Testis (tissue), 3 donors: ENCODE measurements around the gene ABCB11. TPM values are rescaled to one million over a fixed set of nuclear protein-coding genes. Genes with fewer than 3 reads are reported as not detected.
"Not testable (repeated sequence)": the region's sequence is repeated elsewhere in the genome, so short reads cannot be mapped to it uniquely, and the experiment has no call there.

Experiments used
- DNase-seq: peaks from one replicate; pipeline ENCODE4 v3.0.0-alpha.2; 2019
- H3K27ac ChIP-seq, 2 donors: fragments of 200-600 bp; sonication (generic); one replicate each; pipeline ENCODE4 v1.5.1; 2019
- H3K27me3 ChIP-seq: fragments of 200-600 bp; sonication (generic); one replicate; pipeline ENCODE4 v1.5.1; 2019
- H3K36me3 ChIP-seq: fragments of 200-600 bp; sonication (generic); one replicate; pipeline ENCODE4 v1.5.1; 2017; ENCODE audit warnings: low read depth; ENCODE audit errors: missing control alignments
- H3K4me1 ChIP-seq: fragments of 200-600 bp; sonication (generic); one replicate; pipeline ENCODE4 v1.5.1; 2019
- H3K4me3 ChIP-seq, 2 donors: fragments of 200-600 bp; sonication (generic); one replicate each; pipeline ENCODE4 v1.5.1; 2017 to 2019
- H3K9me3 ChIP-seq: fragments of 200-600 bp; sonication (generic); one replicate; pipeline ENCODE4 v1.5.1; 2017
- CTCF ChIP-seq, 3 experiments: fragments of 450-650 bp in 2 of 3; fragments of 200-600 bp in 1 of 3; sonication (generic) in 1 of 3; IDR thresholded peaks; one replicate each; pipeline ENCODE4 v1.5.1; 2016 to 2019; ENCODE audit warnings: antibody characterized with exemption in 3 of 3, mild to moderate bottlenecking in 2 of 3, moderate library complexity in 1 of 3
- POLR2A ChIP-seq: fragments of 450-650 bp; IDR thresholded peaks from one replicate; pipeline ENCODE4 v1.6.1; 2017; ENCODE audit warnings: antibody characterized with exemption, mild to moderate bottlenecking, moderate library complexity
- WGBS, 2 donors: methylation state at CpG; one replicate each; pipeline ENCODE4 v1.1.5; 2018; 5-methylcytosine and 5-hydroxymethylcytosine counted together
- intact Hi-C: fragments of 100-400 bp; cut with DNase I; formaldehyde crosslinking; loops from one replicate; pipeline ENCODE4 v1.15.1; 2023; ENCODE audit warnings: low total_unique reads
- polyA plus RNA-seq: library from polyadenylated mRNA; stranded (reverse); fragments of 350-450 nt; fragmentation: Illumina TruSeq; extraction: RNeasy Lipid Tissue Mini Kit (QIAGEN cat#74804); gene quantifications from one replicate; pipeline ENCODE4 v1.2.3, GENCODE V29; 2014; ENCODE audit warnings: low read depth, low replicate concordance; ENCODE audit not compliant: insufficient read depth
- total RNA-seq, 2 donors: library from RNA; depleted of rRNA; stranded (reverse); fragments of >200 nt; gene quantifications; one replicate each; pipeline ENCODE4 v1.2.3, GENCODE V29; 2016

Gene ABCB11
- total and polyA plus RNA-seq, 3 donors from 2014 or later, result 4.6 to 16.1 (median 7.2) TPM

DNA sequence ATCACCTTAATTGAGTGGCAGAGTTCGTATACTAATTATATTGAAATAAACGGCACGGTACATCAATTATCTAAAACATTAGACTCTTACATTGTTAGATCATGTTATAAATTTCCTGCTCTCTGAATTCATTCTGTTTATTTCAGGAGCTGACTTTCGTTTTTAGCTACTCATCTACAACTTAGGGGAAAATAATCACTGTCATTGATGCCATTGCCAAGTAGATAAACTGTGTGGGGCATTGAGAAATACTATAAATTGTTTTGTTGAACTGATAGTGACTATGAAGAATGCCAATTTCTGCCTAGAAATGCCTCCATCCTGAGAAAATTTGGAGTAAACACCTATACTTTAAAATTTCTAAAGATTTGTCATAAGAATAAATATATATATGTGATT is 17.5 kb downstream of the ABCB11 start:
- no peak for DNase-seq
- H3K36me3 ChIP-seq, result no peaks in the 10 kb centered on the region
- H3K9me3 ChIP-seq, result no peaks in the 10 kb centered on the region
- H3K27me3 ChIP-seq, result no peaks in the 10 kb centered on the region
- no peak for TF ChIP-seq CTCF (IDR thresholded peaks at IDR 0.05)
- 69 to 82% methylated on average over 4 of the region's 4 CpGs for WGBS, 2 donors
- H3K4me1 ChIP-seq, result no peaks in the 10 kb centered on the region
- H3K4me3 ChIP-seq, result no peak overlapping the region
- H3K27ac ChIP-seq, result no peak overlapping the region
- intact Hi-C loops, result no loop called here

GRCh38 chr2:169012812-169013627 is 18.1 kb downstream of the ABCB11 start:
- no peaks in the 10 kb centered on the region for H3K4me1 ChIP-seq
- no peak overlapping the region for H3K4me3 ChIP-seq
- no peaks in the 10 kb centered on the region for H3K27me3 ChIP-seq
- H3K9me3 ChIP-seq, result no peaks in the 10 kb centered on the region
- intact Hi-C loops, result no loop called here
- no peak for DNase-seq
- no peak overlapping the region for H3K27ac ChIP-seq
- TF ChIP-seq POLR2A (no peak), CTCF (IDR thresholded peaks at IDR 0.05) (no peak)
- WGBS, 2 donors, result 62 to 67% methylated on average over 6 of the region's 6 CpGs
- no peaks in the 10 kb centered on the region for H3K36me3 ChIP-seq

DNA sequence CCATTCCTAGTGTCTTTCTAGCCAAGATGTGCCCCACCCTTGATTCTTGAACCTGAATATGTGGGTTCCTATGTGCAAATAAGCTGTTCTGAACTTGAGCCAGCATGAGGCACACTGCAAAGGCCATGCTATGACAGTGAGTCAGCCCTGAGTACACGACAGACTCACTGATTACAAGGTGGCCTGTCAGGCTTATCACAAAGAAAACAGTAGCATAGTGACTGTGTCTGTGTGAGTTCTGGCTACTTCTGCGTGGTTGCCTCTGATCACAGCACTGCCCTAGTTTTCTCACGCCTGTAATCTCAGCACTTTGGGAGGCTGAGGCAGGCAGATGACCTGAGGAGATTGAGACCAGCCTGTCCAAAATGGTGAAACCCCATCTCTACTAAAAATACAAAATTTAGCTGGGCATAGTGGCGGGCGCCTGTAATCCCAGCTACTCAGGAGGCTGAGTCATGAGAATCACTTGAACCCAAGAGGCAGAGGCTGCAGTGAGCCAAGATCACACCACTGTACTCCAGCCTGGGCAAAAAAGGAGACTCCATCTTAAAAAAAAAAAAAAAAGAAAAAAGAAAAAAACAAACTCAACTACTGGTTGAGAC is 18.8 kb downstream of the ABCB11 start:
- H3K27me3 ChIP-seq, intact Hi-C loops, H3K9me3 ChIP-seq, H3K4me1 ChIP-seq, H3K27ac ChIP-seq, H3K36me3 ChIP-seq, H3K4me3 ChIP-seq: not testable (repeated sequence)
- WGBS, 2 donors, result 61 to 66% methylated on average over 5 of the region's 5 CpGs
- DNase-seq, result peak; percentile 35

- H3K4me1 ChIP-seq, result no peaks in the 10 kb centered on the region
- no peak for DNase-seq
- no peak overlapping the region for H3K27ac ChIP-seq
- intact Hi-C loops, result no loop called here
- H3K4me3 ChIP-seq, result no peak overlapping the region
- no peaks in the 10 kb centered on the region for H3K9me3 ChIP-seq
- no peaks in the 10 kb centered on the region for H3K36me3 ChIP-seq
- no peaks in the 10 kb centered on the region for H3K27me3 ChIP-seq
- 93 to 95% methylated on average over 2 of the region's 2 CpGs for WGBS, 2 donors
- TF ChIP-seq POLR2A (no peak), CTCF (IDR thresholded peaks at IDR 0.05) (no peak)
These were observed 19.4 kb downstream of the ABCB11 start for GRCh38 chr2:169011698-169012097.

DNA sequence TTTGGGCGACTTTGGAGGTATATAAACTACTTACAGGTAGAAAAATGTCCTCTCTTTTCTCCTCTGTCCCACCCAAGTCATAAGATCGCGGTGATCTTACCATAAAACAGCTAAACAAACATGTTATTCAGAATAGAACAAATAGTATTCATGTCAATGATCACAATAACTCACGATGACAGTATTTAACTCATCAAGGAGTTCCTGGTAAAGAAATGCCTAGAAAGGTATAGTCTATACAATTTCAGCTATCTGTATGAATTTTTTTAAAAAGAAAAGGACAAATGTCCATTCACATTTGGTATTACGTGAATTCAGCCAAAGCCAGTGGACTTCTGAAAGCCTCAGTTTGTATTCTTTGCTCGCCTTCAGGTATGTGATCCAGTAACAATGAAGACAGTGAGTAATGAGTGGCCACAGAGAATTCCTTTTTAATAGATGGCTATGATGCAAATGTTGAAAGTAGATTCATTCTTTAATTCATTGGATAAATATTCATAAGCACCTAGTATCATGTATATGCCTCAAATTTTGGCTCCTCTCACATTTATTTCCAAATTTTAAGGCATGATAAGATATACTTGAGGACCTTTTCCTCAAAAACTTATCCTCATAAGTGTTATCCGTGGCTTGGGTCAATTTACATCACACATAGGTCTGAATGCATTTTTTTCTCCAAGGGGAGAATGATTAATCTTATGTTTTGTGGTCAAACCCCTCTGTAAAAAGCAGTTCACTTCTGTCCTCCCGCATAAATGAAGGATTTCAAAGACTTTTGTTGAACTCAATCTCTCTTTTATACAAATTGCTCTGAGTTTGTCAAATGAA is 20.3 kb downstream of the ABCB11 start:
- no peaks in the 10 kb centered on the region for H3K9me3 ChIP-seq
- 84 to 87% methylated on average over 8 of the region's 8 CpGs for WGBS, 2 donors

More for the DNA sequence above, 20.3 kb downstream of the ABCB11 start:
- intact Hi-C loops, result no loop called here
- no peak for DNase-seq
- H3K4me1 ChIP-seq, result no peaks in the 10 kb centered on the region
- no peaks in the 10 kb centered on the region for H3K36me3 ChIP-seq
- no peak overlapping the region for H3K27ac ChIP-seq
- no peaks in the 10 kb centered on the region for H3K27me3 ChIP-seq
- TF ChIP-seq POLR2A (no peak), CTCF (IDR thresholded peaks at IDR 0.05) (no peak)
- H3K4me3 ChIP-seq, result no peak overlapping the region
